ENCODE data around the gene POLR3GL.

POLR3GL gene

GRCh38 chr1:145977486-145978470 lies 13.3 kb downstream of the POLR3GL start:
- peak; percentile 84 to 91 for DNase-seq

DNA sequence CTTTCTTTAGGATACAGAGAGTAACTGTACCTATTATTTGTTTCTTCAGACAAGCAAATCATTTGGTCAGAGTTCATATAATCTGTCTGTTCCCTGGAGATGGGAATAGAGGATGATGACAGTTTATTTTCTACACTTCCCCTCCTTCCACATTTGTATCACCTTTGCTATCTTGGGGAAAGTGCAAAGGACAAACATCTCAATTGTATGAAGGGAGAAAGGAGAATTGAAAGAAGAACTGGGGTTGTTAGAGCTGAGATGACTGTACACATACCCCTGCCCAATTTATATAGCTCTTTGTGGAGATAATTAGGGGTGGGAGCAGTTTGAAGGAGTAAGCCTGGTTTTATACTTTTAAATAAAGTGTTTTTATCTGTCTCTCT lies 14.0 kb downstream of the POLR3GL start:
- DNase-seq, result no peak

DNA sequence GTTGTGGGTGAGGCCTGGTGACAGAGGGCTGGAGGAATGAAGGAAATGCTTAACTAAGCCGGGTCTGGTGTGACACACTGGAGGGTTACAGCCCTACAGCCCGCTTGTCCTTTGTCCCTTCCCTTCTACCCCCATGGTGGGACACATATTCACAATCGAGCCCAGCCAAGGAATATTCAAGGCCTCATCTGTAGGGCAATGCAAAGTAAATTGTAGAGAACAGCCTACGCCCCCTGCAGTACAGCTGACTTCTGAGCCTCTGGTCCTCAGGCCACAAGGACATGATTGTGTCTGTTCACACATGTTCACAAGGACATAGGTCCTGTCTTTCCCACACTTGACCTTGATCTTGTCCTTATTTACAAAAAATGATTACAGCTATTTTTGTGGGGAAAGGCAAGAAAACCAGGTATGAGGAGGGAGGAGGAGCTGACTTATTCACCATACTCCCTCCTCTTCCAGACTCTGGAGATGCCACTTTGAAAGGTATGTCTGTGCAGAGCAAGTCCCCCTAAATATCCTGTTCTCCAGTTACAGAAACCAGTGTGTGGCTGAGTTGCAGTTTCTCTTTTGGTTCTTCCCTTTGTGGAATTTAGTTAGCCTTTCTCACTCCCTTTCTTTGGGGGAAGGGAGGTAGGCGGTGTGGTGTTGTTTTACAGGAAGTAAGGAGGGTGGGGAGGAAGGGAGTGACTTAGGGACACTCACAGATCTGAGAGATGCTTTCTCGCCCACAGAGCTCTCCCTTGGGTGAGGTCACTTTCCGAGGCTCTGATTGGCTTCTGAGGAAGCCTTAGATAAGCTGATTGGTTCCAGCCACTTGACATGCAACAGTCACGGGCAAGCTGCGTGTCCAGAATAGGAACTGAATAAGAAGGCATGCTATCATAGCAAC lies 14.6 kb downstream of the POLR3GL start:
- DNase-seq, result peak; percentile 73 to 74

DNA sequence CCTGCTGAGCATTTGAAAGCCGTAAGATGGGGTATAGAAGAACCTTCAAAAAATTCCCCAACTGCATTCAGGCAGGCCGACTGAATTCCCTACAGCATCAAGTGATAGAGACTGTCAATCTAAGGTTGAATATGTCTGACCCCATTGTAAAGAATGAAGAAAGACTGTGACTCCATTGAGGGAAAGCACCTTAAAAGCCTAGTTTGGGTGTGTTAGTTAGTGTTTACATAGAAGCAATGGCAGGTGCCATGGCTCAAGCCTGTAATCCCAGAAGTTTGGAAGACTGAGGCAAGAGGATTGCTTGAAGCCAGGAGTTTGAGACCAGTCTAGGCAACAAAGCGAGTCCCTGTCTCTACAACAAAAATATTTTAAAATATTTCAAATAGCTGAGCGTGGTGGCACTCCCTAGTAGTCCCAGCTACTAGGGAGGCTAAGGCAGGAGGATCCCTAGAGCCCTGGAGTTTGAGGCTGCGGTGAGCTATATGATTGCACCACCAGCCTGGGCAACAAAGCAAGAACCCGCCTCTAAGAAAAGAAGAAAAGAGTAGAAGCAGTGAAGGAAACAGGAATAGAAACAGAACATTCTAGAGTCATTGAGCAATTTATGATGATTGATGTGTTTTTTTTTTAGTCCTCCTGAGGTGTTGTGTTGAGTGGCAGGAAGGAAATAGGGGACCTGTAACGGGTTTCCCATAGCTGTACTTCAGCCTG lies 15.4 kb downstream of the POLR3GL start:
- DNase-seq, result no peak

DNA sequence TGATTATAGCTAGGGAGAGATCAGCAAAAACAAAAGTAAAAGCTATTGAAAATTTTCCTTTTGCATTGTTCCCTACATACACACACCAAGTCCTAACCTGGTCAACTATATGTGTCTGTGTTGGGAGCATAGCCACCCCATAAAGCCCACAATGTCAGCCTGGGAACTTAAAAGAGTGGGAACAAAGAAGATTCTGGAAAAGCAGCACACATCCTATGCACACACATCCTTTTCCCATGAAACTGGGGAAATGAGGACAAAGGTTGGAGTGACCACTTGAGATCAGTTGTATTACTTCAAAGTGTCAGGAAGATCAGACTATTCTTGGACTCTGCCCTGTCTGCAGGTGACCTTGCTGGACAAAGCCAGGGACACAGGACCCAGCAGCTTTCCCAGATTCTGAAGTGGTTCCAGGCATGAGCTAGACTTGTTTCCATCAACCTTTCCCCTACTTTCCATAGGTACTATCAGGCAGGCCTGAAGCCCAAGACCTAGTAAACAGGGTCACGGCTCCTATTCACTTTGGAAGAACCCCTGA lies 16.0 kb downstream of the POLR3GL start:
- DNase-seq, result no peak

DNA sequence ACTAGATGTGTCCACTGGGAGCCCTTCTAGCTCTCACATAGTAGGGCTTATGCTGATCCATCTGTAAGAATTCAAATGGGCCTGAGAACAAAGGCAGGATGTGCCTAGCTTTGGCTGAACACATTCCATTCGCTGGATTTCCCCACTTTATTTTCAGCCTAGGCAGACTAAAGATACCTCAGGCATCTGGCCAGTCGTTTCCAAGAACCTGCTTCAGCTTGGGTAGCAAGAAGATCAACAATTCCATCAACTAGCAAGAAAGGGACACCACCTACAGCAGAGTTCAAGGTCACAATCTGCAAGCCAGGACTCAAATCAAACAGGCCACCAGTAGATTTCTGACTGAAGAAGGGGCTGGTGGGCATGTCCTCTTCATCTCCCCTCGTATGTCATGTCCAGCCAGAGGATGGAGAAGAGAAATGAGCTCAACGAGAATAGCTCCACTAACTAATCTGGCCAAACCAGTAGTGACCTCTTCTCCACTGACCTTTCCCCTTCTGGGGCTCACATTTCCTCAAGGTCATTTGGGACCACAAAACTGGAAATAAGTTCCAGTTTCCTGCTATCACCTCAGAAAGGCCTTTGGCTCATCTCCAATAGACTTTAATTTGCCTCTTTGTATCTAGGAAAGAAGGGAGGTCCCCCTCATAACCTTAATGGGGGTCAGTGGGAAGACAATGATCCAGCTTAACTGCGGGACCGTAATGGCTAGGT lies 17.7 kb downstream of the POLR3GL start:
- no peak for DNase-seq

DNA sequence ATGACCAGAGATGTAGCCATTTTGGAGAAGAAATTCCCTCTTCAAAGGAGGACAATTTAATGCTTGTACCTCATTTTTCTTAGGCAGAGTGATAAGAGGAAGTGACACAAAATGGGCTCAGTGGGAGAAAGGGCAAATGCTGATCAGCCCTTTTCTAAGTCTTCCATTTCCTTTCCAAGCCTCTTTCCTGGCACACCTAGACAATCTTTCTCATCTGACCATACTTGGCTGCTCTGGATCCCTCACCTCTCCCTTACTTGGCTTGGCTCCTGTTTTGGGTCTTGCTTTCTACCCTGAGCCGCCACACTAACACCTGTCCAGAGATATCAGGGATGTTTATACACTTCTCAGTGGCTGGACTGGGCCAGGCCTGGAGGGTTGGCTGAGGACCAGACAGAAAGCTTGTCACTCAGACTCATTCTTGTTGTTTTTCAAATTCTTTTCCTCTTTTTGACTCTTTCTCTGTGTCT lies 18.8 kb downstream of the POLR3GL start:
- DNase-seq, result no peak

GRCh38 chr1:145983960-145984830 lies 19.7 kb downstream of the POLR3GL start:
- no peak for DNase-seq

- DNase-seq, result no peak
Observed at GRCh38 chr1:145985129-145985501, 20.6 kb downstream of the POLR3GL start.

DNA sequence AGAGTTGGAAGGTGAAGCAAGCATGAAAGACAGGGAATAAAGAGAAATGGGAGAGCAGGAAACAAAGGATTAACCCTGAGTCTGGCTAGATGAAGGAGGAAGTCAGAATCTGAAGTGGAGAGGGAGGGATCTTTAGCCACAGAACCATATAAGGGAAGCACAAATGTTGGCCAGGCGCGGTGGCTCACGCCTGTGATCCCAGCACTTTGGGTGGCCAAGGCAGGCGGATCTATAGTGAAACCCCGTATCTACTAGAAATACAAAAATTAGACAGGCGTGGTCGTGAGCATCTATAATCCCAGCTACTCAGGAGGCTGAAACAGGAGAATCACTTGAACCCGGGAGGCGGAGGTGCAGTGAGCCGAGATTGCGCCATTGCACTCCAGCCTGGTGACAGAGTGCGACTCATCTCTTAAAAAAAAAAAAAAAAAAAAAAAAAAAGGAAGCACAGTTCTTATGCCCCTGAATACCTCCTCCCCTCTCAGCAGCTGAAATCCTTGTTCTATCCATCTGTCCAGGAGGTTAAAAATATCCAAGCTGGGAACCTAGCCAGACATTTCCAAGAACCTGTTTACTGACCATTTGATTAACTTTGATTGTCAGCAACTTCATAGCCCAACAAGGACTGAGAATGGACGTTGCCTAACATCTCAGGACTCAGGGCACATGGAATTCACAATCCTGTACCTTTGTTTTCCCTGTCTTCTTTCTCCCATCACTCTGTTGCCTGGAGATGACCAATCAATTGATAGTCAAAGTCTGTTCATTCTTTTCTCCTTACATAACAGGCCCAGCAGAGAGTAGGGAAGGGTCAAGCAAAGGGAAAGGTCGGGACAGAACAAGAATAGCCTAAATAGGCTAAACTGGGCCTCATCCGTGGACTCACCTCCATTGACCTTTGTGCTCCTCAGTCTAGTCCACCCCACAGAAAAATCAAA lies 21.3 kb downstream of the POLR3GL start:
- DNase-seq, result no peak

DNA sequence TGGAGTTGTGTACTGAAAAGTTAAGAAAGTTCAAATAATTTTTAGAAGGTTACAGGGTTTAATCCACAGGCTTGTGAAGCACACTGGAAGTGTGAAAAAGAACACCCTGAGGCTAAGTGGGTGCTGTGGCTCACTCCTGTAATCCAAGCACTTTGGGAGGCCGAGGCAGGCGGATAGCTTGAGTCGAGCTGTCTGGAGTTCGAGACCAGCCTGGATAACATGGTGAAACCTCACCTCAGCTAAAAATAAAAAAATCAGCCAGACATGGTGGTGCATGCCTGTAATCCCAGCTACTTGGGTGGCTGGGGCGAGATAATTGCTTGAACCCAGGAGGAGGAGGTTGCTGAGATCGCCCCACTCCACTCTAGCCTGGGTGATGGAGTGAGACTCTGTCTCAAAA lies 22.1 kb downstream of the POLR3GL start:
- DNase-seq, result no peak

DNA sequence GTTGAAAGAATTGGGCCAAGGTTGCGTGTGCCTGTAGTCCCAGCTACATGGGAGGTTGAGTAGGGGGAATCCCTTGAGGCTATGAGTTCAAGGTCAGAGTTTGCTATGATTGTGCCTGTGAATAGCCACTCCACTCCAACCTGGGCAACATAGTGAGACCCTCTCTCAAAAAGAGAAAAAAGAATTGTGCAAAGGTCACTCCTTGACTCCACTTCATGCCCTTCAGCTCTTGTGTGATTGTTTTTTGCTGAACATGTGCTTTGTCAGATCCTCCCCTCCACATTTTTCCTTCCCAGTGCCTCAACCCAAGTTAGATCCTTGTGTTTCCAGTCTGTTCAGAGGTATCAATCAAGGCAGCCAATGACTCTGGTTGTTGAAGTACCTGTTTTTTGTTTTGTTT lies 23.4 kb downstream of the POLR3GL start:
- no peak for DNase-seq

GRCh38 chr1:145988773-145989172 lies 24.3 kb downstream of the POLR3GL start:
- DNase-seq, result no peak

- DNase-seq, result no peak
Observed at GRCh38 chr1:145990249-145990855, 25.9 kb downstream of the POLR3GL start.

DNA sequence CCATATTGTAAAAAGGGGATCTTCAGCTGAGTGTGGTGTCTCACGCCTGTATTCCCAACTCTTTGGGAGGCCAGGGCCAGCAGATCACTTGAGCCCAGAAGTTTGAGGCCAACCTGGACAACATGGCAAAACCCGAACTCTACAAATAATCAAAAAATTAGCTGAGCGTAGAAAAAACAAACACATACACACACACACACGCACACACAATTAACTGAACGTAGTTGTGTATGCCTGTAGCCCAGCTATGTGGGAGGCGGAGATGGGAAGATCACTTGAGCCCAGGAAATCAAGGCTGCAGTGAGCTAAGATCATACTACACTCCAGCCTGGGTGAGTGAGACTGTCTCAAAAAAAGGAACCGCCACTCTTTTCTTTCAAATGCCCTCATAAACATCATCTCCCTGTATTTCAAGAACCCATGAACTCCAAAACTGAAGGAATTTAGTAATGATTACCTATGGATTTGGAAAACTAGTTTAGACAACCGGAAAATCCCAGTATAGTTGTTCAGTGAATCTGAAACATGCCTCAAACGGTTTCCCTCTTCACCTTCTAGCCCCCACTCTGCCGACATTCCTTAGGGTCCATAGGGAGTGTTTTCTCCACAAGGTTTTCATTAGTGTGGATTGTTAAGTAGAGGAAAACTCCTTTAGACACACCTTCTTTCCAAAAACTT lies 27.4 kb downstream of the POLR3GL start:
- DNase-seq, result no peak

- DNase-seq, result no peak
Observed at GRCh38 chr1:145992502-145992936, 28.0 kb downstream of the POLR3GL start.

DNA sequence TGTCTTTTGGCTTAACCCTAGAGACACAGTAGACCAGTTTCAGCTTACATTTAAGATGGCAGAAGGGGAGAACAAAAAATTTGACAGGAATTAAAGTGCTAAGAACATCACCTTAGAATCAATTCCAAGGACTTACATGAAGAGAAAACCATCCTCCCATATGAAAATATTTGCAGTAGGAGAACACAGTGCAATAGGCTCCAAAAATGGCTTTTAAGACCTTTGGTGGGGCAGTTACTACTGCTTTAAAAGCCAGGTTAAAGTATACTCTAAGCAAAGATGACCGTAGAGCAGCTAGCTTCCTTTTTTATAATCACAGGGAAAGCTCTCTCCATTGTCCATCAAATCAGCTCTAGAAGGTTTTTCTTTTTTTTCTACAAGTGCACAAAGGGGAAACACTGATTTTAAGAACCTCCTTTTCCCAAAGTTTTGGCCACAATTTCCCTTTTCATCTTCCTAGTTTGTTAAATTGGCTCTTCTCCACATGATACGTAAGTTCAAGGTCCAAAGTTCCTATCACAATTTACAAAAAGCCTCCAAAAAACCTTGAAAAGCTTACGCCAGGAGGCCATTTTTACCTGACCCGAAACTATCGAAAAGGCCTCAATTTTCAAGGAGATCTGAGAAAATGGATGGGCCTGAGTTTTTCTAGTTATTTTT lies 28.6 kb downstream of the POLR3GL start:
- no peak for DNase-seq

All from NCI-H2081 (cell line).